CD4-positive, alpha-beta T cell treated with Interleukin-15 for 4 hours (primary cell): ENCODE results near the gene ZNF609.
A peak's percentile ranks its signal among the peaks of the same experiment; 100 is the strongest.
"Not testable (repeated sequence)": the region's sequence is repeated elsewhere in the genome, so short reads cannot be mapped to it uniquely, and the experiment has no call there.

Source experiments
- DNase-seq: peaks from one replicate; pipeline ENCODE4 v3.0.0-alpha.2; 2020; ENCODE audit warnings: low spot score

ZNF609 gene

DNA sequence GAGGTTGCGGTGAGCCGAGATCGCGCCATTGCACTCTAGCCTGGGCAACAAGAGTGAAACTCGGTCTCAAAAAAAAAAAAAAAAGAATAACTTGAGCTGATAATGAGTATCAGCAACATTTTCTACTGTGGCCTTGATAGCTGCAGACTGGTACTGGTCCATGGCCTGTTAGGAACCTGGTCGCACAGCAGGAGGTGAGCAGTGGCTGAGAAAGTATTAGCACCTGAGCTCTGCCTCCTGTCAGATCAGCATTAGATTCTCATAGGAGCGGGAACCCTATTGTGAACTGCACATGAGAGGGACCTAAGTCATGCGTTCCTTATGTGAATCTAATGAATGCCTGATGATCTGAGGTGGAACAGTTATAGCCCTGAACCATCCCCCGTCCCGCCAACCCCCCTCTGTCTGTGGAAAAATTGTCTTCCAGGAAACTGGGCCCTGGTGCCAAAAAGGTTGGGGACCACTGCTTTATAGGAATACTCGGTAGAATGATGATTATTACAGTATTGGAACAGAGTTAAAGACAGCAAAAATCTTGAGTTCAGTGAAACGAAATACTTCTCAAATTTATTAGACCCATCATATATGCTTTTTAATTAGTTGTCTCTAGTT is 126.0 kb downstream of the ZNF609 start:
- DNase-seq, result no peak

DNA sequence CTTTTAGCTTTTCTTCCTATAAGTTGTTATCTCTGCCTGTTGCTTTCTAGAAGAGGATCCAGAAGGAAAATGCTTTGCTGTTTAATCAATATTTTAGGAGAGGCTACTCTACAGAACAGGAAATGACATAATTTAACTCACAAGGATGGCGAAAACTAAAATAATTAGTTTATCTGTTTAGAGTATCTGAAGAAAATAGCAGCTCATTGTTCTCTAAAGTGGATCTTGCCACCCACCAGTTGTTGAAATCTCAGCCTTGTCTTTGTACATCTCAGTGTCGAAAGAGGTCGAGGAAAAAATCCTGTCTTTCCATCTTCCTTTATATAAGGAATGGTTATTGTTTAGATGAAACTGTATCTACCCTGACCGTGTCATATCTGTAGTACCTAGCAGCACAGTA is 126.6 kb downstream of the ZNF609 start:
- no peak for DNase-seq

DNA sequence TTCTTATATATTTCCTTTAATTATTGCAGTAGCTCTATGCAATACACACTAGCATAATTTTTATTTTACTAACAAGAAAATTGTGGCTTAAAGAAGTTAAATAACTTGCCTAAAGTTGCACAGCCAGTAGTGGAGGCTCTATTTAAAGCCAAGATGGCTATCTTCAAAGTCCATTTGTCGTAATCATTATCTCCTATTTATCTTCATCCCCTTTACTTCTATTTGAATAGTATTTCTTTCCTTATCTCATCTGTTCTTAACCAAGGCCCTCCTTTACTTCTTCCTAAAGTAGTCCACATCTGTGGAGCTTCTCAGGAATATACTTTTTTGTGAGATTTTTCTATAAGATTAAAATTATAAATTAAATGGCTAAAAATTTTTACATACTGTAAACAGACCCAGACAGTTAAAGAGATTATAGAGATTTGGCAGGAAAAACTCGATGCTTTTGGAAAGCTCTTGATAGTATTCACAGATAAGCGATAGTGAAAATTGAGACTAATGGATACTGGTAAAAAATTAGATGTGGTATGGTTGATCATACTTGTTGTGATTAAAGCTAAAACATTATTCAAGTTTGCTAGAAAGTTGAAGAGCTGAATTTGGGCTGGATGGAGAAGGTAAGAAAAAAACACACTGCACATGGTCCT is 129.2 kb downstream of the ZNF609 start:
- DNase-seq, result no peak

DNA sequence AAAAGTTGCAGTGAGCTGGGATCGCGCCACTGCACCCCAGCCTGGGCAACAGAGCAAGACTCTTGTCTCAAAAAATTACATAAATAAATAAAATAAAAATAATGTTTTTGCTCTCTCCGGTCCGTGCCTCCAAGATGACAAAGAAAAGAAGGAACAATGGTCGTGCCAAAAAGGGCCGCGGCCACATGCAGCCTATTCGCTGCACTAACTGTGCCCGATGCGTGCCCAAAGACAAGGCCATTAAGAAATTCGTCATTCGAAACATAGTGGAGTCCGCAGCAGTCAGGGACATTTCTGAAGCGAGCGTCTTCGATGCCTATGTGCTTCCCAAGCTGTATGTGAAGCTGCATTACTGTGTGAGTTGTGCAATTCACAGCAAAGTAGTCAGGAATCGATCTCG is 132.5 kb downstream of the ZNF609 start:
- DNase-seq, result not testable (repeated sequence)

DNA sequence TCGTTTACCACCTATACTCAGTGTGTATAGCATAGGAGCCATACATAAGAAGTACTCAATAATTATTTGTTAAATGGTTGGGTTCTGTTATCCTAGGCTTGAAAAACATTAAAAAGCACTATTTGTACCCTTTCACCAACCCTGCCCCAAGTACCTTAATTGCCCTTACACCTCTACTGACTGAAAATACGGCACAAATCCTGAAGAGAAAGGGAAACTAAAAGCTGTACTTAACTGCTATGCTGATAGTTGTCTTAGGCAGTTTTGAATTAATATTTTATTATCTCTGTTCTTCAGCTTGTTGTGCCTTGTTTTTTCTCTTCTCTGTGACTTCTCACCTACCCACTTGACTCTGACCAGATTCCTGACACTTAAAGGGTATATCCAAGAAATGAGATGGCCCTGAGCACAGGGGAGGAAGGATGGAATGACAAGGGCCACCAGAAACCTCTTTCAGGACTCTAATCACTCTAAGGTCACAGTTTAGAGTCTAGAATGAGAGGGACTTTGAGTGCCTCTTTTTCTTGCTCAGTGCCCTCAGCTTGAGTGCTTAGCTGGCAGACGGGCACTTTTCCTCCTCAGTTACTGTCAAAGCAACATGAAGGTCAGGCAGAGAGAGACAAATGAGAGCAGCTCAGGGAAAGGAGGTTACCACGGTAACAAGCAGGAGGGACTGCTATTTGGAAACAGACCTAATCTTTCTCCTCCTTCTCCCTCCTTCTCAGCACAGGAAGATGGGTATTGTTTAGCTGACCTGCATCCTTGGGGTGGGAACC is 136.5 kb downstream of the ZNF609 start:
- peak; percentile 49 for DNase-seq

DNA sequence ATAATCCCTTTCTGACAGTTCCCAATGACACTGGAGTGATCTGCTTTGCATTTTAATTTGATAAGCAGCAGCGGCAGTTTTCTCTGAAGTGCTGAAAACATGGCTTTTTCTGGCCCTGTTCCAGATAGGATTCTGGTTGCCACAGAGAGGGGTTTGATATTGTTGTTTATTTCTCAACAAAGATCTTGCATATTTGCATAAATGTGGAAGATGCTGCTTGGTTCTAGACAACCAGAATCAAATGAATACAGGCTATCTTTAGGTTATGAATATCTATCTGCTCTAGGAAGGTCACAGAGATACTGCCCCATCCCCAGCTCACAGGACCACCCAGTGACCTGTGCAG is 137.1 kb downstream of the ZNF609 start:
- peak; percentile 43 for DNase-seq

DNA sequence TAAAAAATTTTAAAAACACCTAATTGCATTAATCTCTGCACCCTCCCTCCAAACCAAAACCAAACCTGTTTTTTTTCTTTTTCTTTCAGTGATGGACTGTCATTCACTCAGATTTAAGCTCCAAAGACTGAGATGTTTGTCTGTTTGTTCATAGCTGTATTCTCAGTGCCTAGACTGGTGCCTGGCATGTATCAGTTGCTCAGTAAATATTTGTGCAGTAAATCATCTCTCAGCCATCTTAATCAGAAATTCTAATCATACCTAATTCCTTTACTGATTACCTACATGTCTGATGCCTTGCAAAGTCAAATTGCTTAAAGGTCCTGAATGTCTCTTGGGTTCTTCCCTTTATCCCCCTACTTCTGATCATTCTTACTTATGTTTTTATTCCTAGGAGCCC is 138.8 kb downstream of the ZNF609 start:
- no peak for DNase-seq

DNA sequence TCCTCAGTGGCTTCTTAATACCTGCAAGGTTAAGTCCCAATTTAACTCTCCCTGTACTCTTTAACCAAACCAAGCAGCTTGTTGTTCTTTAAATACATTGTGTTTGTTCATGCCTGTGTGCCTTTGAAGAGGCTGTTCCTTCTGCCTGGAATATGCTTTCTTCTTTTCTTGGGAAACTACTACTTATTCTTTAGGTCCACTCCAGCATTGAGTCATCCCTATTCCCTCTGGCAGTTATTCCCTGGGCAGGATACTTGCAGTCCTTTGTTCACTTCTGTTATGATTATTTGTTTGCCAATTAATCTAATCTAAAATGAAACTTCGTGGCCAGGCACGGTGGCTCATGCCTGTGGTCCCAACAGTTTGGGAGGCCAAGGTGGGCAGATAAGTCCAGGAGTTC is 139.3 kb downstream of the ZNF609 start:
- DNase-seq, result no peak

DNA sequence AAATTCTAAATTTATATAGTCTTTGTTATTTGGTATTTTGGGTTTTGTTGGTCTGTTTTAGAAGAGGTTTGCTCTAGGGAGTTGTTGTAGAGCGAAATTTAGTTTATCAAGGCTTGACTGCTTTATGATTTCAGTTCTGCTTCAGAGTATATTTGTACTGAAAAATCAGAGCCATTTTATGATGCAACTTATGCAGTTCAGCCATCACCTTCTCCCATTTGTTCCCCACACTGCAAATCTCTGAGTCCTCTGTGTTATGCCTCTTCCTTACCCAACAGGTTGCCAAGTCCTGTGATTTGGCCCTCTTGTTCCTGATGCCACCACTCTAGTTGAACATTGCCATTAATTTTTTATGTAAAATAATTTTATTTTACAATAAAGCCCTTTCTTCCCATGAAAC is 140.4 kb downstream of the ZNF609 start:
- no peak for DNase-seq

DNA sequence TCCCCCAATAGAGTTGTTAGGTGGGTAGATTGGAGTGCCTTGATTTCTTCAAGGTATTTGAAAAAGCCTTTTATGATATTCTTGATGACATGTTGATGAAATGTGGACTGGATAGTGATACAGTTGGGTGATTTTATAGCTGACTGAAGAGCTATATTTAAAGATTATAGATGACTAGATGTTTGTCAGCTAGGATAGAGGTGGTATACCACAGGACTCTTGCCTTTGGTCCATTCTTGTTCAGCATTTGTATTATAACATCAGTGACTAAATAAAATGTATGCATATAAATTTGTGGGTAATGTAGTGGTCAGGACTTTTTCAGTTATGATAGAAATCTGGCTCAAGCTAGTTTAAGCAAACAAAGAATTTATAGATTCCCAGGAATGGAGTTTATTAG is 143.9 kb downstream of the ZNF609 start:
- no peak for DNase-seq

DNA sequence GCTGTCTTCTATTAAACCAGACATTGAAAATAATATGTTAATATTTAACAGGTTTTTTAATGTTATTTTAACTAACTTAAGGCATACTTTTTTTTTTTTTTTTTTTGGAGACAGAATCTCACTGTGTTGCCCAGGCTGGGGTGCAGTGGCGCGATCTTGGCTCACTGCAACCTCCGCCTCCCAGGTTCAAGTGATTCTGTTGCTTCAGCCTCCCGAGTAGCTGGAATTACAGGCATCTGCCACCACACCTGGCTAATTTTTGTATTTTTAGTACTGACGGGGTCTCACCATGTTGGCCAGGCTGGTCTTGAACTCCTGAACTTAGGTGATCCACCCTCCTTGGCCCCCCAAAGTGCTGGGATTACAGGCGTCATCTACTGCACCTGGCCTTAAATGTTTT is 147.0 kb downstream of the ZNF609 start:
- not testable (repeated sequence) for DNase-seq

DNA sequence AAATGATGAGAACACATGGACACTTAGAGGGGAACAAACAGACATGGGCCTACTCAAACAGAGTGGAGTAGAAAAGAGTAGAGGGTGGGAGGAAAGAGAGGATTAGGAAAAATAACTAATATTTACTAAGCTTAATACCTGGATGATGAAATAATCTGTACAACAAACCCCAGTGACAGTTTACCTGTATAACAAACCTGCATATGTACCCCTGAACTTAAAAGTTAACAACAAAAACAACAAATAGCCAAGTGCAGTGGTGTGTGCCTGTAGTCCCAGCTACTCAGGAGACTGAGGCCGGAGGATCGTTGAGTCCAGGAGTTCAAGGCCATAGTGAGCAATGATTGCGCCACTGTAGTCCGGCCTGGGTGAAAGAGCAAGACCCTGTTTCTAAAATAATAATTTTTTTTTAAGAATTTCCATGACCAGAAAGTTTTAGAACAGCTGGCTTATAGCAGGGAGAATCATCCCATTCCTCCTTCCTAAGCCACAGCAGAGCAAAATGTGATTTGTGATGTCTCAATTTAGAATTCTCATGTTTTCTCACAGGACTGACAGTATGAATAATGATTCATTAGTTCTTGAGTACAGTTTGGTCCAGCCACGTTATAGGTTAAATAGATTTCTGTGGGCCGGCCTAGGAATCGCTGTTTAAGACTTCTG is 150.0 kb downstream of the ZNF609 start:
- DNase-seq, result no peak

DNA sequence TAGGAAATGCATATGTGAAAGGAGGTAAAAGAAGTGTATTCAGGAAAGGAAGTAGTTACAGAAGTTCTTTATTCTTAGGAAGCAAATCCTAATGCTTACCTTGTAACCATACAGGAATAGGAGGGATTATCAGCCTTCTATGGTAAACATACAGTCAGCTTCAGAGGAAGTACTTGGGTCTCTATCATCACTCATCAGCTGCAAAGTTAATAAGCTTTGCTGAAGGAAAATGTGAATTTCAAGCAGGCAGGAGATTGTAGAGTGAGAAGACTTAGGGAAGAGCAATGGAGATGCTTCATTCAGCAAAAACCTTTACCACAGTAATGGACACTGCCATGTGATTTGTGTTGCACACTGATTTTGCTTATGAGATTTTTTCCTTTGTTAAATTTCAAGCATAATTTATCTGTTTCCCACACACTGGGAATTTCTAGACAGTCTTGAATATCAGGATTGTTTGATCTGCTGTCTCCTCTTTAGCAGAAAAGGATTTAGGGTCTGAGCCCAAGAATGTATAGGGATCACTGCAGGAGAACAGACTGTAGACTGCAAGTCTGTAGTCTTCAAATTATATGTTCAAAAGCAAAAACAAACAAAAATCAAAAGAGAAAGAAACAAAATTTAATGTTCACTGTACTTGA is 150.8 kb downstream of the ZNF609 start:
- DNase-seq, result no peak

DNA sequence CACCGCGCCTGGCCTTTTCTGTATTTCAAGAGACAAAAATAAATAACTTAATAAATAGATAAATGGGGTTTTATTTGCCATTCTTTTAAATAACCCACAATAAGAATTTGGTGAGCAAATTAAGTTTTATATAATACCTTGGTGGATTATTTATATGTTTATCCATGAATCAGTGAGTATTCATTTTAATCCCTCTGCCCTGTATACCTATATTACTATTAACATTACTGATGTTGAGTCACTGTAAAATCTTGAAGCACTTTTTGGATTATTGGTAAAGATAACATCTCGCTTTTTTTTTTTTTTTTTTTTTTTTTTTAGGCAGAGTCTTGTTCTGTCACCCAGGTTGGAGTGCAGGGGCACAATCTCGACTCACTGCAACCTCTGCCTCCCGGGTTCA is 154.1 kb downstream of the ZNF609 start:
- no peak for DNase-seq

DNA sequence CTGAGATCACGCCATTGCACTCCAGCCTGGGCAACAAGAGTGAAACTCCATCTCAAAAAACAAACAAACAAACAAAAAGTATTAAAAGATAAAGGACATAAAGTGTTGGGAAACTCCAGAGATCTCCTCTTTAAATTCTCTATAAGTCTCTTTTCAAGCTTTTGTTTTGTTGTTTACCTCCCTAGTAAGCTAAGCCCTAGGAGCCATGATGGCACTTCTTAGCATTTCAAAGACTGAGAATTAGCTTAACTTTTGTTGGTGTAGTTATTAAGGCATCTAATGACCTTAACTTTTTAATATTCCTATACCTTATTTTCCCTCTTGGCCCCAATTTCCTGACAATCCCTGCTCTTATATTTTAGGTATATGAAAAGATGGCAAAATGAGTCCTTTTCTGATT is 157.3 kb downstream of the ZNF609 start:
- DNase-seq, result no peak

DNA sequence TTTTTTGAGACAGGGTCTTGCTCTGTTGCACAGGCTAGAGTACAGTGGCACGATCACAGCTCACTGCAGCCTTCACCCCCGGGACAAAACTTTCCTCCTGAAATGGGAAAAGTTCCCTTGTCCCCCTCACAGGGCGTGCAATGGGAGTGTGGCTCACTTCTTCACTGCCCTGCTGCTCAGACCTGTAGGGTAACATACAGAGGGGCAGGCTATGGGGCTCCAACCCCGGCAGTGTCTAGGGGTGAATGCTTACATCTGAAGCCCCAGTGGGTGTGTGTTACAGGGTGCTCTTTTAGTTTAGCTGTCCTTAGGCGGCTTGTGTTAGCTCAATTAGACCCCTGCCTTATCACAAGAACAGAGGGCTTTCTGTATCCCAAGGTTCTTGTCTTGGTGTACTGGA is 157.8 kb downstream of the ZNF609 start:
- DNase-seq, result no peak

DNA sequence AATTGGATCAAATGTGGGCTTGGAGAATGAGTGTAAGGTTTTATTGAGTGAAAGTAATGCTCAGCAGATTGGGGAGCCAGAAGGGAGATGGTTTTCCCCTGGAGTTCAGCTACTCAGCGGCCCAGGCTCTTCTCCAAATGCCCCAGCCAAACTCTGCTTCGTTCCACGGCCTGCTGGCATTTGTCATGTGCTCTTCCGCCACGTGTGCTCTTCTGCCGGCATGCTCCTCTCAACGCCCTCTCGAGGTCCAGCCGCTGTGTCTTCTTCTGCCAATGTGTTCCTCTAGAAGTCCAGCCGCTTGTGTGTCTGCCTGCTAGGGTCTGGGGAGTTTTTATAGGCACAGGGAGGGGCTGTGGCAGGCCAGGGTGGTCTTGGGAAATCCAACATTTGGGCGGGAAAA is 158.2 kb downstream of the ZNF609 start:
- no peak for DNase-seq

DNA sequence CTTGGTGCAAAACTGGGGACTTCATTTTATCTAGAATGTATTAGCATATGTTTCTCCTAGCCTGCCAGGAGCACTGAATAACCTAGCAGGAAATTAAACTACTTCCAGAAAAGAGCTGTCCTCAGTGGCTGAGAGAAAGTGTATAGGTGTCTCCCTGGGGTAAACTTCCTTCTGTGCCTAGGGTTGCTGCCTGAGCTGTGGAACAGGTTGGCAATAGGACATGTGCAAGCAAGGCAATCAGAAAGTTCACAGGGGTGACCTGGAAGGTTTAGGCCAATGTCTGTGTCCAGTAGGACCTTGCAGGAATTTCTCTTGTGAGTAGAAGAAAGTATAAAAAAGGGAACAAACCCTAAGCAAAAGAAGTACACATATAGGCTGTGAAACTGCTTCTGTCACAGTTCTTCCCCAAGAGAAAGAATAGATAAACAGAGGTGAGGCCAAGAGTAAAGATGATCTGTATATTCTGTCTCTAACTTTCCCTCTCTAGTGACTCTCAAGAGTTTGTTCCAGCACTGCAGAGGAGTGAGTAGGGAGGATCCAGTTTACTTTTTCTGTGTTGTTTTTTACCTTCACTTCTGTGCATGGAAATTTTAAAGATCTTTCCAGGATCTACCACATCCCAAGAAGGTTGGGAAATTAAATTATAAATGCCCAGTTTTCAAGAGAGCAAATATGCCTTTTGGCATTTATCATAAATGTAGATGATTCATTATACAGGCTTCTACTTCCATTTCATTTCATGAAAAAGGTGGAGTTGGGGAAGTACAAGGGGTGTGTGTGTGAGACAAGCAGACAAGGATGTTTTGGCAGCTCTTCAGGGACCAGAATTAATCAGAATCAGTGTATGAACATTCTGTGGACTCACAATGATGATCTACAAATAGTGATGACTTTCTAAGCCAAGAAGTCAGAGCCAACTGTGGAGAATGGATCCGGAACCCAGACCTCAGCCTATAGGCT is 159.8 kb downstream of the ZNF609 start:
- no peak for DNase-seq

DNA sequence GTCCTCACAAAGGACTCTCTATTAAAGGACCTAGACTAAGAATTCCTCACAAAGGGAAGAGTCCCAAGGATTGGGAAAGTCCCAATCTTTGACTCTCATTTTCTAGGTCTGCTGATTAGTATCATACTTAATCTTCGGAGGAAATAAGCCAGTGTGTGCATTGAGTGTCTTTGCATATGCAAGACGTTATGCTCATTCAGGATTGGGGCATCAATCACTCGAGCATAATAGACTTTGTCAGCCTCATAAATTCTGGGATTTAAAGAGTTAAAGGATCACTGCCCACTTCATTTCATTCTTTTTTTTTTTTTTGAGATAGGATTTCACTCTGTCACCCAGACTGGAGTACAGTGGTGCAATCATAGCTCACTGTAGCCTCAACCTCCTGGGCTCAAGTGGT is 160.7 kb downstream of the ZNF609 start:
- DNase-seq, result no peak

DNA sequence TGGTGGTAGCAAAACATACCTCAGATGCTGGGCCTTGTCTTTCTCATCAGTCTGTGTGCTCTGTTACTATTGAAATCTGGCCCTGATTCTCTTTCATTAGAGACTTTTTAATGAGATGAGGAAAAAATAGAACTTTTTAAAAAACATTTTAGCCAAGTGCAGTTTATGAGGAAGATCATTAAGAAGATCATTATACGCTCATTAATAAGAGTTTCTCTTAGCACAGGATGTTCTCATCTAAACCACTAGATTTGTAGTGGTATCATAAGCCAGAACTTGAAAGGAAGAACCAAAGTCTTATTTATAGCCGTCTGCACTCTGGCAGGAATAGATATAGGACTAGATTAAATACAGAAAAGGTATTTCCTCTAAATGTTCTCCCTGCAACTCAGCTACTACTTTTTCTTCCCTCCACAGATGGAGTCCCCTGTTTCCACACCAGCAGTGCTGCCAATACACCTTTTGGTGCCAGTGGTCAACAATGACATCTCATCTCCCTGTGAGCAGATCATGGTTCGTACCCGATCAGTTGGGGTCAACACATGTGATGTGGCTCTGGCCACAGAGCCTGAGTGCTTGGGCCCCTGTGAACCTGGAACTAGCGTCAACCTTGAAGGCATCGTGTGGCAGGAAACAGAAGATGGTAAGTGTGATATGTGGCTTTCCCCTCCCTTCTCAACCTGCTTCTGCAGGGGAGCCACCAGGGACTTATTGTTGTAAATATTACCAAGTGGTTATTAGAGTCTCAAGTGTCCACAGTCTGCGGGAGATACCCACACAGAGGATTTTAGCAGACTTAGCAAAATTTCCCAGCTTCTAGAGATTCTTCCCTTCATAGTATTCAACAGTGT is 162.3 kb downstream of the ZNF609 start:
- DNase-seq, result peak; percentile 54
